ENCODE results near the gene ACTL10.

DNA sequence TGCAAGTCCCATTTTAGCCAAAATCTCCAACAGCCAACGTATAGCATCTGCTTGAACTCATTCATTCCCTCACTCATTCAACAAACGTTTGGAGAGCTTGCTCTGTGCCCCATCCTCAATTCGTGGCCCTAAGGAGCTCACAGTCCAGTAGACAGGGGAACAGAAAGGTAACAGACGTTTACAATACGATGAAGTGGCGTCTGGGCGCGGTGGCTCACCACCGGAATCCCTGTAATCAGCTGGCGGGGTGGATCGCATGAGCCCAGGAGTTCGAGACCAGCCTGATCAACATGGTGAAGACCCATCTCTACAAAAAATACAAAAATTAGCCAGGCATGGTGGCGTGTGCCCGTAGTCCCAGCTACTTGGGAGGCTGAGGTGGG is 20.2 kb downstream of the ACTL10 start:
- no peak for TF ChIP-seq POLR2A (IDR thresholded peaks at IDR 0.05)
- TF ChIP-seq, protein P1, sequence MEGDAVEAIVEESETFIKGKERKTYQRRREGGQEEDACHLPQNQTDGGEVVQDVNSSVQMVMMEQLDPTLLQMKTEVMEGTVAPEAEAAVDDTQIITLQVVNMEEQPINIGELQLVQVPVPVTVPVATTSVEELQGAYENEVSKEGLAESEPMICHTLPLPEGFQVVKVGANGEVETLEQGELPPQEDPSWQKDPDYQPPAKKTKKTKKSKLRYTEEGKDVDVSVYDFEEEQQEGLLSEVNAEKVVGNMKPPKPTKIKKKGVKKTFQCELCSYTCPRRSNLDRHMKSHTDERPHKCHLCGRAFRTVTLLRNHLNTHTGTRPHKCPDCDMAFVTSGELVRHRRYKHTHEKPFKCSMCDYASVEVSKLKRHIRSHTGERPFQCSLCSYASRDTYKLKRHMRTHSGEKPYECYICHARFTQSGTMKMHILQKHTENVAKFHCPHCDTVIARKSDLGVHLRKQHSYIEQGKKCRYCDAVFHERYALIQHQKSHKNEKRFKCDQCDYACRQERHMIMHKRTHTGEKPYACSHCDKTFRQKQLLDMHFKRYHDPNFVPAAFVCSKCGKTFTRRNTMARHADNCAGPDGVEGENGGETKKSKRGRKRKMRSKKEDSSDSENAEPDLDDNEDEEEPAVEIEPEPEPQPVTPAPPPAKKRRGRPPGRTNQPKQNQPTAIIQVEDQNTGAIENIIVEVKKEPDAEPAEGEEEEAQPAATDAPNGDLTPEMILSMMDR (IDR thresholded peaks at IDR 0.05), result no peak
